Amygdala (tissue), 56 donors: Measurements from ENCODE around the gene TSC22D4.
"Not testable (repeated sequence)": the region's sequence is repeated elsewhere in the genome, so short reads cannot be mapped to it uniquely, and the experiment has no call there.

ENCODE experiments used
- DNase-seq, 56 donors: peaks; one replicate each; lab custom pipeline; 2025; lab: John Stamatoyannopoulos, UW

The TSC22D4 gene

DNA sequence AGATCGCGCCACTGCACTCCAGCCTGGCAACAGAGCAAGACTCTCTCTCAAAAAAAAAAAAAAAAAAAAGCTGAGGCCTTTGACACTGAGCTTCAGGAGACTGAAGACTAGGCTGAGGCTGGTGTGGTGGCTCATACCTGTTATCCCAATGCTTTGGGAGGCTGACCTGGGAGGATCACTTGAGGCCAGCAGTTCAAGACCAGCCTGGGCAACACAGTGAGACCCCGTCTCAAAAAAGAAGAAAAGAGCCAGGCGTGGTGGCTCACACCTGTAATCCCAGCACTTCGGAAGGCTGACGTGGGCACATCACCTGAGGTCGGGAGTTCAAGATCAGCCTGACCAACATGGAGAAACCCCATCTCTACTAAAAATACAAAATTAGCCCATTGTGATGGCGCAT lies 31.7 kb downstream of the TSC22D4 start:
- not testable (repeated sequence) for DNase-seq

DNA sequence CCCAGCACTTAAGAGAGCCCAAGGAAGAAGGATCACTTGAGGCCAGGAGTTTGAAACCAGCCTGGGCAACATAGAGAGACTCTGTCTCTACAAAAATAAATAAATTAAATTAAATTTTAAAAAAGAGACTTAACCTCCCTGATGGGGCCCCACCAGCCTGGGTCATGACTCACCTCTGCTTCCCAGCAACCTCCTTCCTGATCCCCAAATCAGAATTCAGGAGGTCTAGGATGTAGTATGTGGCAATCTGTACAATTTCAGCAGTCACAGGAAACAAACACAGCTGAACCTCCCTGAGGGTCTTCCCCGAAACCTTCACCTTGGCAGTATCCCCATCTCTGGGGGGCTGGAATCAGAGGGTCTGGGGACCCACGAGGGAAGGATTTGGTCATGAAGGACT lies 33.0 kb downstream of the TSC22D4 start:
- DNase-seq, result no peak

DNA sequence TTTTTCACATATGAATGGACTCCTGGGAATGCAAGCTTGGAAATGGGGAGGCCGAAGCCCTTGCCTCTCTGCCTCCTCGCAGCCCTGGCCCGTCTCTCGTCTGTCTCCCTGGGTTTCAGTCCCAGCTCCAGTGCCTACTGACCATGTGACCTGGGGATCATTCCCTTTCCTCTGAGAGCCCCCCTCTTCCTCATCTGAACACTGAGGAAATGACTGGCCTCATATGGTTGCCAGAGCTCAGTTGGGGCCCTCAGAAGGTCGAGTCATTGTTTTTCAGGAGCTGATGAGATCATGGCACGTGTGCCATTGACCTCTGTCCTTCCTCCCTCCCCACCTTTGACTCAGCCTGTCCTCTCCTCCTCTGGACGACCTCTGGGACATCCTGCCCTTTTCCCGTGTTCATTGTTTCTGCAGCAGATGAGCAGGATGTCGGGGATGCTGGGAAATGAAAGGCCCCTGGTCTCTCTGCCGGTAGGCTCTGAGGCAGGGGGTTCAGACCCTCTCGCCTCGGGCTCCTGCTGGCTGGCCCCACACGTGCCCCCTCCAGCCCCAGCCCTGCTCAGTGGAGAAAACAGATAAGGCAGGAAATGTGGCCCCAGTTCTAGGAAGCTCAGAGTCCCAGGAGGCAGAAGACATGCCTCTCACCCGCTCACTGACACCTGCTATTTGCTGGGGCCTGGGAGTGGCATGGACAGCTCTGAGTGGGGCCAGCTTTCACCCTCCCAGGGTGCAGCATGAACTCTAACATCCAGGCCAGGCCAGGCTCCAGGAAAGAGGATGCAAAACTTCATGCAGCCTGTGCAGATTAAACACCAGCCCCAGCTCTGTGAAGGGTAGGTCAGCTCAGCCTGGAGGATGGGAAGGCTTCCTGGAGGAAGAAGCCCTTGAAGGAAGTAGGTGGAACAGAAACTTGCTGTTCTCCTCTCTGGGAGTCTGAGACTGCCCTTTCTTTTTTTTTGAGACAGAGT lies 34.4 kb downstream of the TSC22D4 start:
- peak in 1 of 56 donors; percentile 7 for DNase-seq

DNA sequence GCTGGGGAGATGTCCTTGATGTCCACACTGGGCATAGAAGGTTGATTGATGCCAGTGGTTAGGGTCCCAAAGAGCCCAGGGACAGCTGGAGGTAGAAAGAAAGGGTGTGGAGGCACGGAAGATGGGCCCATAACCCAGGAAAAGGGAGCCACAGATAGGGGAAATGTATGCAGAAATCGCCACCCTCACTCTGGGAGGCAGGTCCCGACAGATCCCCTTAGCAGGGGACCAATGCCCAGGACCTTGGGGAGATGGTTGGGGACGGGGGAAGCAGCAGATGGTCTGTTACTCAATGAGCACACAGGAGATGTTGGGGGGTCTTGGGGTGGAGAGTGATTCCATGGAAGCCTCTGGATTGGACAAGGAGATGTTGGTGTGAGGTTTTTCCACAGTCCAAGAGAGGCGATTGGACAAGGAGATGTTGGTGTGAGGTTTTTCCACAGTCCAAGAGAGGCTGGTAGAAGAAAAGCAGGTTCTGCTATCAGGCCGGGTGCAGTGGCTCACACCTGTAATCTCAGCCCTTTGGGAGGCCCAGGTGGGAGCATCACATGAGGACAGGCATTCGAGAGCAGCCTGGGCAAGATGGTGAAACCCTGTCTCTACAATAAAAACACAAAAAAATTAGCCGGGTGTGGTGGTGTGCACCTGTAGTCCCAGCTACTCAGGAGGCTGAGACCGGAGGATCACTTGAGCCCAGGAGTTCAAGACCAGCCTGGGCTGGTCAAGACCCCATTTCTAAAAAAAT lies 35.7 kb downstream of the TSC22D4 start:
- no peak for DNase-seq

DNA sequence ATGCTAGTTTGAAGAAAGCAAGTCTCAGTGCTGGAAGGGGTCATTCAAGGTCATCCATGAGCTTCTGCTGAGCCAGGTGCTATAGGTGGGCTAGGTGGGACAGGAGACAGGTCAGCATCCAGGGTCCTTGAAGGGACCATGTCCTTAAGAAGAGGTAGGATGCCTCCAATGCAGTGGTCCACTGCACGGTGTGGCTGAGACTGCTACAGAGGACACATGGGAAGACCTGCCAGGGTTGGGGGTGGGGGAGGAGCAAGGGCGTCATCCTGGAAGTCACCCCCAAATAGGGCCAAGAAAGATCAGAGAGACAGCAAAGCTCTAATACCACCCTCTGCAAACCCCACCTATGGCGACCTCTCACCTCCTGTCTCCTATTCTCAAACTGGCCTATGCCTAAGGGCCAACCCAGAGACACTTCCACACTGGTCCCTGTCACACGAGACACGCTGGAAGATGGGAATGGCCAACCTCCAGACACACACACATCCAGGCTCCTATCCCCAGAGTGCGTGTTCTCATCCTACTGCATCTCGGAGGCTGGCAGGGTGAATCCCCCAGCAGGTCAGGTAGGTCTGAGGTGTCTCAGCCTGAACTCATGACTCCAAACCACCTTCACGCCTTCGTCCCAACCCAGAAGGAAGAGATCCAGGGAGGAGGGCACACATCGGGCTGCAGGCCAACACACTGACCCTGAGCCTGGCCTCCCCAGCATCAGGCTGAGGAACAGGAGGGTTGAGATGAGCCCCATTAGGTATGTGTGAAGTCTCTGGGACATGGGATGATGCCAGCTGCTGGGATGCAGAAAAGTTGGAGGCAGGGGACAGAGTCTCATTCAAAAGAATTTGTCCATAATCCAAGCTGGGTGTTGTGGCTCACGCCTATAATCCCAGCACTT lies 37.1 kb downstream of the TSC22D4 start:
- no peak for DNase-seq

DNA sequence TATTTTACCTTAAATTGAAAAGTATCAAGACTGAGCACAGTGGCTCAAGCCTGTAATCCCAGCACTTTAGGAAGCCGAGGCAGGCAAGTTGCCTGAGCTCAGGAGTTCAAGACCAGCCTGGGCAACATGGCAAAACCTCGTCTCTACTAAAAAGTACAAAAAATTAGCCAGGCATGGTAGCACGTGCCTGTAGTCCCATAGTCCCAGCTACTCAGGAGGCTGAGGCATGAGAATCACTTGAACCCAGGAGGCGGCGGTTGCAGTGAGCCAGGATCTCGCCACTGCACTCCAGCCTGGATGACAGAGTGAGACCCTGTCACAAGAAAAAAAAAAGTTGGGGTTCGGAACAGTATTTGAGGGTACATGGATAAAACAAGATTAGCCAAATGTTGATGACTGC lies 39.8 kb downstream of the TSC22D4 start:
- DNase-seq, result not testable (repeated sequence)

DNA sequence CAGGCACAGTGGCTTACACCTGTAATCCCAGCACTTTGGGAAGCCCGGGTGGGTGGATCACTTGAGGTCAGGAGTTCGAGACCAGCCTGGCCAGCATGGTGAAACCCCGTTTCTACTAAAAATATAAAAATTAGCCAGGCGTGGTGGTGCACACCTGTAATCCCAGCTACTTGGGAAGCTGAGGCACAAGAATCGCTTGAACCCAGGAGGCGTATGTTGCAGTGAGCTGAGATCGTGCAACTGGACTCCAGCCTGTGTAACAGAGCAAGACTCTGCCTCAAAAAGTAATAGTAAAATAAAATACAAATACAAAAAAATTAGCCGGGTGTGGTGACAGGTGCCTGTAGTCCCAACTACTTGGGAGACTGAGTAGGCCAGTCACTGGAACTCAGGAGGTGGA lies 40.3 kb downstream of the TSC22D4 start:
- DNase-seq, result not testable (repeated sequence)

DNA sequence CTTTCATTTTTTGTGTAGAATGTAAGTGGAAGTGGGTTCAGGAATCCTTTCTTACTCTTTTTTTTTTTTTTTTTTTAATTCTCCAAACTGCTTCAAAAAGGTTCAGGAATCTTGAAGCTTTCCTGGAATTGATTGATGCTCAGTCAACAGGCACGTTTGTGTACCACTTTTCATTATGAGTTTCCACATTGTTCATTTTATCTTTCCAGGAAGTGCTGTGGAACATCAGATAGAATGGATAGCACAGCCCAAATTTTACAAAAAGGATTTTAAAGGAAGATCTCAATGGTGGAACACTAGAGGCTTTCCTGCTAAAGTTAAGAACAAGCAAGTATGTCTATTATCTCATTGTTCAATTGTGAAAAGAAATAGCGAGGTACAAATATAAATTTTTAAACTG lies 40.8 kb downstream of the TSC22D4 start:
- no peak for DNase-seq

DNA sequence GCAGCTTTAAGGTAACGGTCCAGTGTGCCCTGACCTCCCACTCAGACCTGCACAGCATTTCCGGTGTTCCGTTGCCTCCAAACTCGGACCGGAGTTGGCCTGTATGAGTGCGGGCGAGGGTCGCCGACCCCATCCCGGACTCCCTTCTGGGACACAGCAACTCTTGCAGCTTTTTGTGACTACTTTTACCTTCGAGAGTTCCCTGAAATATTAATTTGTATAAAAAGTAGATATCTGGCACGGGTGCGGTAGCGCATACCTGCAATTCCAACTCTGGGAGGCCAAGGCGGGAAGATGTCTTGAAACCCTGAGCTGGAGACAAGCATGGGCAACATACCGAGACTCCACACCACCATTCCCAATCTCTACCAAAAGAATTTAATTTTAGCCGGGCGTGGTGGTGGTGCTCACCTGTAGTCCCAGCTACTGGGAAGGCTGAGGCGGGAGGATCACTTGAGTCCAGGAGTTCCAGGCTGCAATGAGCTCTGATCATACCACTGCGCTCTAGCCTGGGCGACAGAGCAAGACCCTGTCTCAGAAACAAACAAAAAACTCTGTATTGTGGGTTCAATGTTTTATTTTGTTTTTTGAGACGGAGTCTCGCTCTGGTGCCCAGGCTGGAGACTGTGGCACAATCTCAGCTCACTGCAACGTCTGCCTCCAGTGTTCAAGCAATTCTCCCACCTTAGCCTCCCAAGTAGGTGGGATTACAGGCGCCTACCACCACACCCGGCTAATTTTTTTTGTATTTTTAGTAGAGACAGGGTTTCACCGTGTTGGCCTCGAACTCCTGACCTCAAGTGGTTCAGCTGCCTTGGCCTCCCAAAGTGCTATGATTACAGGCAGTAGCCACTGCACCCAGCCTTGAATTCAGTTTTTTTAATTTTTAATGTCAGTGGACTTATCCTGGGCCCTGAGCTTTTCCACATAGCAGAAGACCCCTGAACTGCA lies 41.6 kb downstream of the TSC22D4 start:
- DNase-seq, result no peak

DNA sequence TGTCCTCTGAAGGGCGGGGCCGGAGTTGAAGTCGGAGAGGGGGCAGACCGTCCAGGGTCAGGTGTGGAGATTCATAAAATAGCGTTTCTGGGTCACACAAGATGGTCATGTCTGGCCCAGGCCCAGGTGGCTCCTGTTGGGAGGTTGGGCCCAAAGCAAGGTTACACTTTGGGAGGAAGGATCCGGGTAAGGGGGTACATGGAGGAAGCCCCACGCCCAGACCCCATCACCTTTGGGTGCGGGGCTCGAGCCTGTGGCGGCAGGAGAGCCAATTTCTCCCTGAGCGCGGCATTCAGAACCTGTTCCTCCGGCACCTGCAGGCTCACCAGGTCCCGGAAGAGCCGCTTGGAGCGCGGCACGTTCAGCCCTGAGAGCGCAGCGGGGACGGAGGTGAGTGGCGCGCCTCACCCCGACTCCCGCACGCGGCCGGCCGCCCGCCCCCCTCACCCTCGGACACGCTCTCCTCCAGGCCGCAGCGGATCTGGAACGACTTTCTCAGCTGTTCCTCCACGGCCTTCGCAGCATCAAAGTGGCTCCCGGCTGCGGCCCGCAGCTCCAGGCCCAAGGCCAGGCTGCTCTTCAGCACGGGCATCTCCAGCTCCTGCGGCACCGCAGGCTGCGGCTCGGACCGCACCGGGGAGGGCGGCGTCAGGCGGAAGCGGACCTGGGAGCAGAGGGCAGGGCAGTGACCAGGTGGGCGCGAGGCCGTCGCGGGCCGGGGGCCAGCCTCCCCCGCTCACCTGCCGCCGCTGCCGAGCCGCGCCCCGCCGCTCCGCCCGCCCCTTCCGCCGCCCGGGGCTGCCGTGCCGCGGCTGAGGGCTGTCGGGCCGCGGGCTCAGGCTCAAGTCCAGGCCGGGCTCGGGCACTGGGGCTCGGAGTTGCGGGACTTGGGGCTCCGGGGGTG lies 43.4 kb downstream of the TSC22D4 start:
- peak in 10 of 56 donors; percentile 13 to 52 (median 29) for DNase-seq

DNA sequence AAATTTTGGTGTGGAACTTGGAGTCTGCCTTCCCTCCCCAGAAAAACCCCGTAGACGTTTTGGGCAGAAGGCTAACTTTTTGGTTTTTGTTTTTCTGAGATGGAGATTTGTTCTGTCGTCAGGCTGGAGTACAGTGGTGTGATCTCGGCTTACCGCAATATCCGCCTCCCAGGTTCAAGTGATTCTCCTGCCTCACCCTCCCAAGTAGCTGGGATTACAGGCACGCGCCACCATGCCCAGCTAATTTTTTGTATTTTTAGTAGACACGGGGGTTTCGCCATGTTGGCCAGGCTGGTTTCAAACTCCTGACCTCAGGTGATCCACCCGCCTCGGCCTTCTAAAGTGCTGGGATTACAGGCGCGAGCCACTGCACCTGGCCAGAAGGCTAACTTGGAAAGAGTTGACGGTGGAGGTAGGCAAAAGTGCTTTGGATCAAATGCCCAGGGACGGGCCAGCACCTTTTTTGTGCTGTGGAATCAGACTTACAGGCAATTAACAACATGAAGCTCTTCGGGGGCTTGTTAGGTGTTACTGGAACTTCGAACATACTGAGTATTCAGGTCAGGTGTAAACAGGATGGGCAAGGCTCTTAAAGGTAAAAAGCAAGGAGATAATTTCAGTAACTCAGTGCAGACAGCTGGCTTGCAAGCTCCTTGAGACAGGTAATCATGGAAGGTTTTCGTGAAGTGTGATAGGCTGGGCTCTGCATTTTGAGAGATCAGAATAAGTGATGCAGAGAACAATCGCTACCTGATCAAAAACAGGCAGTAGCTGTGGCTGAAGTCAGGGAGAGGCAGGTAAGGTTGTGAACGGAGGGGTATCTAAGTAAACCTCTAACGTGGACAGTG lies 44.5 kb downstream of the TSC22D4 start:
- DNase-seq, result no peak

DNA sequence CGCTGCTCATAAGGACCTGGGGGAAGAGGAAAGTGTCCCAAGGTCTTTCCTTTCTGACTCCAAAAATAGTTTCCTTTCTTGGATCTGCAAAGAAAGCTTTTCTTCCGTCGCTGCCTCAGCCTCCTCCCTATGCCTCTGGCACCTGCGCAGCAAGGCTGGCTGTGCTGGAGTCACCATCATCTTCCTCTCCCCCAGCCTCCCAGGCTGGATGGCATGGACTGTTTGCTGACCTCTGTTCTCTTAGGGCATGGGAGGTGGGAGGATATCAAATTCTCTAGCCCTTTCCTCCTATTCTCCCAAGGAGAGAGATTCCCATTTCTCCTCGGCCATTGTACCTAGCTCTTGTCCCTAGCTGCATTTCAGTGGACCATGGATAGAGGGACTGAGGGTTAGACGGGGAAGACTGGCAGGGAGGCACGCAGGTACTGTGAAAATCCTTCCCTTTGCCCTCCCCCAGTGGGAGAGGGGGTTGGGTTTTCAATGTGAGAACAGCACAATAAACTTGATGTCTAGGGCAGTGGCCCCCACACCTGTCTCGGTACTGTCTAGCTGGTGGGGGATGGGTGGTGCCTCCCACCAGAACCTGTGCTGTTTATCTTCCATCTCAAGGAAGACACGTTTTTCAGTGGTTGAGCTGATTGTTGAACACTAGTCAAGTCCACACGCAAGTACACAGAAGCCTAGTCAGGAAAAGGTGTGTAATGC lies 45.3 kb downstream of the TSC22D4 start:
- DNase-seq, result no peak

DNA sequence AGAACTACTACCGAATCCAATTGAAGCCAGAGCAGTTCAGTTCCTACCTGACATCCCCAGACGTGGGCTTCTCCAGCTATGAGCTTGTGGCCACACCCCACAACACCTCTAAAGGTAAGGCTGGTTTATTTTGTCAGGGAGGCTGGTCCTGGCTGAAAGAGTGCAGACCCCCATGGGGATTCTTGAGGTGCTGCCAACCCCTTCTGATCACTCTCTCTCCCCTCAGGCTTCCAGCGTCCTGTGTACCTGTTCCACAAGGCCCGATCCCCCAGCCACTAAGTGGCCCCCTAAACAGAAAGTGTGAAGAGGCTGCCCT lies 45.8 kb downstream of the TSC22D4 start:
- no peak for DNase-seq

DNA sequence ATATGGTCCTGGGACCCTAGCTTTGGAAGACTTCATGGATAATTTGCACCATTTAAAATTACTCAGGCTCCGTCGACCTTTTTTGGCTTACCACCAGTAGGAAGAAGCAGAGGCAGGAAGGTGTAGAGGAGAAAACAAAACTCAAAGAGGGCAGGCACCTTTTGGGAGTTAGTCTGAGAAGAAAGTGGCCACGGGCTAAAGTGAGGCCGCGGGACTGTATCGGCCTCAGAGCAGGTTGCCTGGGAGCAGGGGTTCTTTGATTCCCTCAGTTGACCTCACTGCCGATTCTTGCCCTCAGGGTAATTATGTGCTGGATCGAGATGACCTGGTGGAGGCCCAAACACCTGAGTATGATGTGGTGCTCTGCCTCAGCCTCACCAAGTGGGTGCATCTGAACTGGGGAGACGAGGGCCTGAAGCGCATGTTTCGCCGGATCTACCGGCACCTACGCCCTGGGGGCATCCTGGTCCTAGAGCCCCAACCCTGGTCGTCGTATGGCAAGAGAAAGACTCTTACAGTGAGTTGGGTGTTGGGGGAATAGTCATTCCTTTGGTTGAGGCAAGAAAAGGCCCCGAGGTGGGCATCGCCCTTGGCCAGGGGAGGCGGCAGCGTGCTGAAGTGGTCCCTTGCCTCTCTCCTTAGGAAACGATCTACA lies 46.3 kb downstream of the TSC22D4 start:
- no peak for DNase-seq

DNA sequence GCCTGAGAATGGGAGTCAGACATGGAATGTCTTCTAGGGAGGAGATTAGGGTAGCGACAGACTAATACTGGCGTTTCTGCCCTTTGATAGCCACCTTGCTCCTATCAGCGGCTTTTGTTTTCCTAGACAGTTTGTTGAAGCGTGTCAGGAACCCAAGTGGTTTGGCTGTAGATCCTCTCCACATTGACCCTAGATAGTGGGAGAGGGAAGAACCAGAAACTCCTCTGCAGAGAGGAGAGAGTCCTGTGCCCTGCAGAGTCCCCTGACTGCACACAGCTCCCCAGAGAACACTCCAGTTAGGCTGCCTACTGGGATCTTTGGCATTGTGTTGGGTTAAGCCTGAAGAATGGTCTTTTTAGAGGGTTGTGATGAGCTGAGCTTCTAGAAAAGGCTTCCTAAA lies 47.0 kb downstream of the TSC22D4 start:
- DNase-seq, result no peak

DNA sequence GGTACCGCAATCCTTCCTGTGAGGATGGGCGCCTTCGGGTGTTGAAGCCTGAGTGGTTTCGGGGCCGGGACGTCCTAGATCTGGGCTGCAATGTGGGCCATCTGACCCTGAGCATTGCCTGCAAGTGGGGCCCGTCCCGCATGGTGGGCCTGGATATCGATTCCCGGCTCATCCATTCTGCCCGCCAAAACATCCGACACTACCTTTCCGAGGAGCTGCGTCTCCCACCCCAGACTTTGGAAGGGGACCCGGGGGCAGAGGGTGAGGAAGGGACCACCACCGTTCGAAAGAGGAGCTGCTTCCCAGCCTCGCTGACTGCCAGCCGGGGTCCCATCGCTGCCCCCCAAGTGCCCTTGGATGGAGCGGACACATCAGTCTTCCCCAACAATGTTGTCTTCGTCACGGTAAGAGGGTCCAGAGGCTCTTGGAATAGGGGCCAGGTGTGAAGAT lies 47.7 kb downstream of the TSC22D4 start:
- DNase-seq, result no peak
